Measurements from ENCODE around the gene SLC7A8.

Gene SLC7A8

DNA sequence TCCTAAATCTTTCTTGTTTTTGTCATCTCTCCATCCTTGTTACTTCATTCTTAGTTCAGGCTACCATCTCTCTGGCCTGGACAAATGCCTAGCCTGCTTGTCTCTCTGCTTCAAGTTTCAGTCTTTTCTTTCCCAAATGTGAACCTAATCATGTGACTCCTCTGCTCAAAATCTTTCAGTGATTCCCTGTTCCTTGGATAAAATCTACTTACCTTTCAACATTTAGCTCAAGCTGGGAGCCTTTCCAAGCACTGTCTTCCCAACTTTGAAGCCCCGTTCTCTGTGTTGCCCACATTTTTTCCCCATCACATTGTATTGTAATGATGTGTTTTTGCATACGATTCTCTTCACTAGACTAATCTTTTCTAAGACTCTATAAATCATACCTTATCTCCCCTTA lies 24.7 kb downstream of the SLC7A8 start:
- no peak for DNase-seq (ENCODE audit: low spot score)

DNA sequence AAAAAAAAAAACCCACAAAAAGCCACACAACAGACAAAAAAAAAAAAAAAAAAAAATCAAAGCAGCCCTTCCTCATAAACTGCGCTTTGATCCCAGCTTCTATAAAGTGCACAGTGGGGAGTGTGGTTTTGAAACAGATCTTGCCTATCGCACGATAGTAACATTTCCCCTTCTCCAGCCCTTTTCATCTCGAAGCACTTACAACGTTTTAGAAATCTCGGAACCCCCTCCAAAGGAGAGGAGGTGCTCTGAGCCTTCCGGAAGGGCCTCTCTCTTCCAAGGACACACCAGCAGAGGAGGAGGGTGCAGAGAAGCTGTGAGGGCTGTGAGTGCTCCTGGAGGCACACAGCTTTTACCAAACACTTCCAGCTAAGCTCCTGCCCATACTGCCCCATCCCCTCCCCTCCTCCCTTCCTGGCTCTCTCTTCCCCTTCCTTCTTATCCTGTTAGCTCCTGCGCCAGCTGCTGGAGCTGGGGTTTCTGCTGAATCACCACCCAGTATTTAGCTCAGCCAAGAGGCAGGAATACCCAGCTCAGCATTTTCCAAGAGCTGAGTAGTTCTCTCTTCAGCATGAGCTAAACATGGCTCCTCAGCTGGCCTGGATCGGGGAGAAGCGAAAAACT lies 28.4 kb downstream of the SLC7A8 start:
- no peak for DNase-seq (ENCODE audit: low spot score)

DNA sequence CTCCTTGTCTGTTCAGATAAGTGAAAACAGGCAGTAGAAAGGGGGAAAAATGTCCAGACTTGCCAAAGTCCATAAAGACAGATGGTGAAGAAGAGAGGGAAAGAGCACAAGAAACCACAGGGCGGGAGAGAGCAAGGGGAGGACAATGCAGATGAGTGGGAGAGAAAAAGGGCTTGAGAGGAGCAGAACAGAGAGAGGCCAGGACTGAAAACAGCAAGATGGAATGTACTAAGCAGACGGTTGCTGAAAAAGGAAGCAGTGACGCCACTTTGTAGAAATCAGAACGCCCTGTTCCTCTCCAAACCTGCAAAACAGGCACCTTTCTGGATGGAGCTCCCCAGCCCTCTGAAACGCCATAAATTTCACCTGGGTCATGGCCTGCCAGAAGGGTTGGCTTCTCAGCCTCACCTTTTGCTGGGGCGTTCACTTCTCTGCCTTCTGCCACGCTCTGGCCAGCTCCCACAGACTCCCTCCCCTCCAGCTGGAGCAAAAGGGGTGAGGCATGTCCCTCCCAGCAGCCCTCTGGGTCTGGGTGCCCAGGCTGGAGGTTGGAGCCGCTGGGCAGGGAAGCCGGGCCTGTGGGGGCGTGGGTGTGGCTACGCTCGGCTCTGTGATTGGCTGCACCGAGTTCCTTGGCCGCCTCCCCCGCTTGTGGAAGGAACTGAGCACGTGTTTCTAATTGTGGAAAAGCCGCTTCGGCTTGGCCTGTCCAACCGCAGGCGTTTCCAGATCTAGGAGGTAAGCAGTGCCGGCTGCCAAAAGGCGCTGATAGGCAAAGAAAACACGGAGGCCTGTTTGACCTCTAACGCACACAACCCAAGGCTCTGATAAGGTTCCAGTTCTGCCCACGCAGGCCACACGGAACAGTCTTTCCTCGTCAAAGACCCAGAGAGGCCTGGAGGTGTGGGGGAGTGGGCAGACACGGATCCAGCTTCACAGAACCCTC lies 29.3 kb downstream of the SLC7A8 start:
- DNase-seq (ENCODE audit: low spot score): no peak

DNA sequence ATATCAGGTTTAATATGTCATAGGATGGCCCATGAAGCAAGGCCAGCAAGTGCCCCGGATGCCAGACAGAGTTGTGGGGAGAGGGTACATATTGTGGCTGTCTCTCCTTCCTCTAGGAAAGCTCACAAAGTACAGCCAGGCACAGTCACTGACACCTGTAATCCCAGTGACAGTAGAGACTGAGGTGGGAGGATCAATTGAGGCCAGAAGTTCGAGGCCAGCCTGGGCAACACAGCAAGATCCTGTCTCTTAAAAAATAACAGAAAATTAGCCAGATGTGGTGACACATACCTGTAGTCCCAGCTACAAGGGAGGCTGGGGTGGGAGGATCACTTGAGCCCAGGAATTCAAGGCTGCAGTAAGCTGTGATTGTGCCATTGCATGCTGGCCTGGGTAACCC lies 32.1 kb downstream of the SLC7A8 start:
- no peak for DNase-seq (ENCODE audit: low spot score)

DNA sequence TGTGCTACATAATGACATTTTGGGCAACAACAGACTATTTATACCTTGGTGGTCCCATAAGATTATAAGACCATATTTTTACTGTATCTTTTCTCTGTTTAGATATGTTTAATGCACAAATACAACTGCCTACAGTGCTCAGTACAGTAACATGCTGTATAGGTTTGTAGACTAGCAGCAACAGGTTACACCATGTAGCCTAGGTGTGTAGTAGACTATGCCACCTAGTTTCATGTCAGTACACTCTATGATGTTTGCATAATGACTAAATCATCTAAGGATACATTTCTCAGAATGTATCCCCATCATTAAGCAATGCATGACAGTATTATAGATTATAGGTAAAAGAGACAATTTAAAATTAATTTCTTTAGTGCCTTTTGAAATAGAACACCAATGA lies 33.7 kb downstream of the SLC7A8 start:
- DNase-seq (ENCODE audit: low spot score): no peak

DNA sequence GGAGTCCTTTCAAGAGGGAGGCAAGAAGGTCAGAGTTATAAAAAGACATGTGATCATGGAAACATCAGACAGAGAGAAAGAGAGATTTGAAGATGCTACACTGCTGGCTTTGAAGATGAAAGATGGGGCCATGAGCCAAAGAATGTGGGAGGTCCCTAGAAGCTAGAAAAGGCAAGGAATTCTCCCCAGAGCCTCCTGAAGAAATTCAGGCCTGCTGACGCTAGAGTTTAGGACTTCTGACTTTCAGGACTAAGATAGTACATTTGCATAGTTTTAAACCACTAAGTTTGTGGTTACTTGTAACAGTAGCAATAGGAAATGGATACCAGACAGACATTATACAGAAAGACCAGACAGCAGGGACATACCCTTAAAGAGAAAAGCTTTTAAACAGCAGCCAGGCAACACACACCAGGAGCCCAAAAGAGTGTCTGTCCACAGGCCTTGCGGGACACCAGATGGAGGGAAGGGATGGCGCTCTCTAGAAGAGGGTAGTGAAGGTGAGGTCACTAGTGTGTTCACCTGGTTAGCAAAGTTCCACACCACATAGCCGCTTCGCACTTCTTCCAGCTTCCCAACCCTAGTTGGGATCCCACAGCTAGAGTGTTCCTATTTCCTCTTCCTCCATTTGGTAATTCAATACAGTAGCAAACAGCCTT lies 34.7 kb downstream of the SLC7A8 start:
- DNase-seq (ENCODE audit: low spot score): no peak

DNA sequence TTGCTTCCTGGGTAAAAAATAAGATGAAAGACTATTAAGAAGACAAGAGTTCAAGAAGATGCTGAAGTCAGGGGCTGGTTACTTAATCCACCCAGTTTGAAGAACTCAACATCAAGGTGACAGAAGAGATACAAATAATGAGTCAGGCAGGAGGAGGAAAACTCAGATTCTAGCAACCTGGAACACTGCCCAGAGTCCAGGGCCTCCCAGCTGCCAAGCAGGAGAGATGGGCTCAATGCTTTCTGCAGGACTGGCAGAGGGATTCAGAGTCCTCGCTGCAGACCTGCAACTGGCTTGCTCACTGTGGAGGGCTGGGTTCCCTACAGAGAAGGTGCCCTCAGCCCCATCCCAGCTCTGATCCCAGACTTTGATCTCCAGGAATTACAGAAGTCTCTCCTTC lies 35.8 kb downstream of the SLC7A8 start:
- no peak for DNase-seq (ENCODE audit: low spot score)

DNA sequence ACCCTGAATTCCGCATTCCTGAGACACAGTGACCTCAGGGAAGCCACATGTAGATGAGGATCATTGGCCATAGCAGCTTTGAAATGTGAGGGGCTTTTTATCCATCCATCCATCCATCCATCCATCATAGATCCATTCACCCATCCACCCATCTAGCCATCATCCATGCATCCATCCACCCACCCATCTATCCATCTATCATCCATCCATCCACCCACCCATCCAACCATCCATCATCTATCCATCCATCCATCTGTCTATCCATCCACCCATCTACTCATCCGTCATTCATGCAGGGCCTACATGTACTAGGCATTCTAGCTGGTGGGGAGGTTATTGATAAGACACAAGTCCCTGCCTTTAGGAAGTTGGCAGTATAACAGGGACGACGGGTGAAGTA lies 36.5 kb downstream of the SLC7A8 start:
- no peak for DNase-seq (ENCODE audit: low spot score)

DNA sequence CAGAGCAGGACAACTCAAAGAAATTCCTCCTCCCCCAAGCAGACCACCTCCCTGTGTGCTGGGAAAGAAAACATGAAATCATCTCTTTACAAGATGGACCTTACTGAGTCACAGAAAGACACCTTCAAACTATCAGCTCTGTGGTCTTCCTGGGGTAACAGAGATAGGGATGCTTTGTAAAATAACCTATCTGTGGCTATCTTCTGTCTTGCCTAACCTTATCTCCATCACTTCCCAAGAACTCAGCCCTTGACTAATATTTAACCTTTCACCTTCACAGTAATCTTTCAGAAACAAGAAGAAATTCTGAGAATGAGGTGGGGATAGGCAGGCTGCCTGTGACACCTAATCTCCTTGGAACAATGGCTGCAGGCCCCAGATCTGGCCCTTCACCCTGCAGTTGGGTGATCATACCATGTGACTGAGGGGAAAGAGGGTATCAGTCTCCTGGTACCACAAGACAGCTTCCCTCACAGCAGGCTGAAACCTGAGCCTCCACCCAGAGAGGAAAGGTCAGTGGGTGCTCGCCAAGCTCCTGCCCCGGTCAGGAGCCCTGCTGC lies 37.0 kb downstream of the SLC7A8 start:
- no peak for DNase-seq (ENCODE audit: low spot score)

DNA sequence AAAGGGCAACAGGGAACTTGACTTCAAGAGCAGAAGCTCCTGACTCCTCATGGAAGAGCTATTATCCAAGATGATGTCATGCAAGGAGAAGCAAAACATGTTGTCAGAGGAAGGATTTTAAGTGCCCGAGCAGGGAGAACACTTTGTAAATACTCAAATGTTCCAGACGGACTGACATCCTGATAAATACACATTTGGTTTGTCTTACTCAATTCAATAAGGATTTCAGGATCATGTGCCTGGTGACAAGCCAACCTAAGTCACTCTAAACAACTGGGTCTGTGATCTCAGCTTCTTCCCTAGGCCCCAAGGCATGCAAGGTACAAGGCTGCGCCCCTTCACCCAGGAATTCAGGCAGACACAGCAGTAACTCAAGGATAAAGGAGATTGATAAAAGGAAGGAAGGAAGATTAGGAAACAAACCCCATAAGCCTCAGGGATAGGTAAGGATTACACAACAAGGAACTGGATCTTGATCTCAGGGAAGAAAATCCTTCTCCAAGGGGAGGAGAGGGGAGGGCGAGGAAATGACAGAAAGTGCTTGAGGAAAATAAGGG lies 37.6 kb downstream of the SLC7A8 start:
- DNase-seq (ENCODE audit: low spot score): no peak

DNA sequence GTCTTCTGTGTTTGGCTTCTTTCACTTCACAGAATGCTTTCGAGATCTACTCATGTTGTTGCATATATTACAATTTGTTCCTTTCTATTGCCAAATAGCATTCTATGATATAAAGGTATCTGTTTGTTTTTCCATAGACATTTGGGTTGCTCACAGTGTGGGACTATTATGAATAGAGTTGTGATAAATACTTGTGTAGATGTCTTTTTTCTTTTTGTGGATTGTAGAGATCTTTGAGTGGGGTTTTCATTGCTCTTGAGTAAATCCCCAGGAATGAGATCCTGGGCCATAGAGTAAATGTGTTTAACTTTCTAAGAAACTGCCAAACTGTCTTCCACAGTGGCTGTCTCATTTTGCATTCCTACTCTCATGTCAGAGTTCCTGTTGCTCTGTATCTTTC lies 39.5 kb downstream of the SLC7A8 start:
- DNase-seq (ENCODE audit: low spot score): no peak

DNA sequence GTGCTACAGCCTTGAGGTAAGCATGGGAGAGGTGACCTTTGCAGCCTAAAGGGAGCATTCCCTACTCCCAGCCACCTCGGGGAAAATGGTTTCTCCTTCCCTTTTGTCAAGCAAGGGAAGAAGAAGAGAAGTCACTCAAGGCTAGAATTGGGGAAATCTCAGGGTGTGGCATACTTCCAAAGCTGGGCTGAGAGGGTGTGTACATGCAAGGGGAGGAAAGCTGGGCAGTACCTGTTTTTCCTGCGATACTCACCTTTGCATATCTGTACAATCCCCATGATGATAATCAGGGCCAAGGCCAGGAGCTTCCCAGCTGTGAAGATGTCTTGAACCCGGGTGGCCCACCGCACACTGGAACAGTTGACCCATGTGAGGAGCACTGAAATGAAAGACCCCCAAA lies 40.6 kb downstream of the SLC7A8 start:
- DNase-seq (ENCODE audit: low spot score): no peak

DNA sequence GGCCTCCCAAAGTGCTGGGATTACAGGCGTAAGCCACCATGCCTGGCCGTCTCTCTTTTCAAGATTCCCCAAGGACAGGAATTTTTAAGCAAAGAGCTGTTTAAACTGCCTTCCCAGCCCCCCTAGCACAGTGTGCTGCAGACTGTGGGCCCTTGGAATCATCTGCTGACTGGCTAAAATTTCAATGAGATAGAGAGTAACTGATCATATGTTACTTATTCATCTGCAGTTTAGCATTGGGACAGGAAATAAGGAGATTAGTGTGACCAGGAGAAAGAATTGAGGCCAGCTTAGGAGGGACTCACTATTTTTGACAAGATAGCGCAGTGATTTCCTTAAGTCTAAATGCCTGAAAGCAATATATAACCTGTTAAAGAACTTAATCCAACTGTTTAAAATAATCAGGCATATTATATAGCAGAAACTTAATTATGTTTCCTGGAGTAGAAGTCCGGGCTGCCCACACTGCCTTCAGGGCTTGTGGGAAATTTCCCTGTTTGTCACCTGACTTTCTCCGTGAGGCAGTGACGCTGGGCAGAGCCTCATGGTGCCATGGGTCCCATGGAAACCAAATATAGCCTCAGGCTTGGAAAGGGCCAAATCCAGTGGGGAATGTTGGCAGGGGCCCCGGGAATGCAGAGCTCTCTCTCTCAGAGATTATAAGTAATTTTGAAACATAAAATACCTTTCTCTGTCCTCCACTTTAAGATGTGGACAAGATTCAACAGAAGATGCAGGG lies 41.6 kb downstream of the SLC7A8 start:
- no peak for DNase-seq (ENCODE audit: low spot score)

DNA sequence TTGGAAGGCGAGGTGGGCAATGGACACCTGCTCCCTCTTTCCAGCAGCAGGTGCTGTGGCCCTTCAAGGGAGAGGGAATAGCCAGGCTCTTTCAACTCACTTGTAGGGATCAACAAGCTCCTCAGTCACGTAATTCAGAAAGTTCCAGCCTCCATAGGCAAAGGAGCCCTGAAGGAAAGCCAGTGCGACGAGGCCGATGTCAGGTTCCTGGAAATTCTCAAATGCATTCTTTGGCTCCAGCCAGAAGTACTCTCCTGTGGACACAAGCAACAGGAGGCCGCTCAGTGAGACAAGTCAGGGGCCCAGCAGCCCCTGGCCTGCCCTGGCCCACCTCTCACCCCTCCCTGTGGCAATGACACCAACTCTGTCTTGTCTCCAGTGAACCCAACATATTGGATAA lies 43.1 kb downstream of the SLC7A8 start:
- DNase-seq (ENCODE audit: low spot score): no peak

DNA sequence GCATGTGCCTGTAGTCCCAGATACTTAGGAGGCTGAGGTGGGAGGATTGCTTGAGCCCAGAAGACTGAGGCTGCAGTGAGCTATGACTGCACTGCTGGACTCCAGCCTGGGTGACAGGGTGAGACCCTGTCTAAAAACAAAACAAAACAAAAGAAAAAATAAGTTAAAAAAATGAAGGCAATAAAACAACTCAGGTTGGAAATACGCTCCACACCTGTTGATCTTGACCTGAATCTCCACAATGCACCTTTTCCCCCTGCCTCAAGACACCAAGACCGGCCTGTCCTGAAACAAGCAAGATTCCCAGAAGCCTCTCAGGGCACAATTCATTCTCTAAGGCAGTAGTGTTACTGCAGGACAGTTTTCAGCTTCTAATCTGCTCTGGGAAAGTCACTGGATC lies 43.6 kb downstream of the SLC7A8 start:
- no peak for DNase-seq (ENCODE audit: low spot score)

DNA sequence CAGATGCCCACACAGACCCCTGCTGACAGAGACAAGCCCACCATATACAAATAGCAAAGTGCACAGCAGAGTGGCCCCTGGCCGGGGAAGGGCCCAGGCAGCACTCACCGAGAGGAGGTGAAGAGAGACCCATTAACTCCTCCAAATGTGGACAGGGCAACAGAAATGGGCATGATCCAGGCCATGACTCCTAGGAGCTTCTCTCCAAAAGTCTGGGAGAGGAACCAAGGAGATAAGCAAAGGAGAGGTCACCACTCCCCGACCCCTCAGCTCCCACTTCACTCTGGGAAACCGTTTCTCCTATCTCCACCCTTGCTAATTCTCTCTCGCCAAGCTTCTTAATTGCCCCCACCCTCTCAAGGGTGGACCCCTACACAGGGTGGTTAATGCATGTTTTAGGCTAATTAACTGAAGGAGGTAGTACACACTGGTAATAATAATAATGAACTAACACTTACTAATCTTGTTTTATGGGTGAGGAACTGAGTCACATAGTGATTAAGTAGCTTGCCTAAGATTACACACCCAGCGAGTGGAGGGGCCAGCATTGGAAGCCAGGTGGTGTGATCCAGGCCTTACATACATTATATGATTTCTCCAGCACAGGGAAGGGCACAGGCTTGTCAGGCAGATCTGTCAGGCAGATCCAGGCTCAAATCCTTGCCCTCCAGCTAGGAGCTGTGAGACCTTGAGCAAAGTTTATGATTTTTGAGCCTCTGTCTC lies 45.5 kb downstream of the SLC7A8 start:
- no peak for DNase-seq (ENCODE audit: low spot score)

DNA sequence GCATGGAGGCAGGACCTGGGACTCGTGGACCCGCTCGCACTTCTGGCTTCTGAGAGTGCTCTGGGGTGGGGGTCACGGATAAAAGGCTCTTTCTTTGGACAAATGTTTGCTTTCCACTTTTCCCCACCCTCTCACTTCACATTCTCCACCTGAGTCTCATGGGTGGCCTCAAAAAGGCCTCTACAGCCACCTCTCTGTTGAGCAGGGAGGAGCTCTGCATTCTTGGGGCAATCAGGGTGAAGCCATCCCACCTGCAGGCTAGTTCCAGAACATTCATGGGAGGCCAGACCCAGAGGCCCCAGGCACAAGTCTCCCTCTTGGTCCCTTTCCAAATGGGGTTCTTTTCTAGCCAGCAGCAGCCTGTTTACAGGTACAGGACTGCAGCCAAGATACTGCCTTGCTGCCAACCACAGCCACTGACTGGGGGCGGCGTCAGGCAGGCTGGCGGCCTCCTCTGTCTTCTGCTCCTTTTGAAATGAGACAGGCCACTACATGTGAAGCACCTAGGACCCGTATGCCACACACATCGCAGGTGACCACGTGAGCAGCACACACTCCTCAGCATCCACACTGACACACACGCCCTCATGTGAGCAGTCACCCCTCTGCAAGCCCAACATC lies 46.2 kb downstream of the SLC7A8 start:
- no peak for DNase-seq (ENCODE audit: low spot score)

DNA sequence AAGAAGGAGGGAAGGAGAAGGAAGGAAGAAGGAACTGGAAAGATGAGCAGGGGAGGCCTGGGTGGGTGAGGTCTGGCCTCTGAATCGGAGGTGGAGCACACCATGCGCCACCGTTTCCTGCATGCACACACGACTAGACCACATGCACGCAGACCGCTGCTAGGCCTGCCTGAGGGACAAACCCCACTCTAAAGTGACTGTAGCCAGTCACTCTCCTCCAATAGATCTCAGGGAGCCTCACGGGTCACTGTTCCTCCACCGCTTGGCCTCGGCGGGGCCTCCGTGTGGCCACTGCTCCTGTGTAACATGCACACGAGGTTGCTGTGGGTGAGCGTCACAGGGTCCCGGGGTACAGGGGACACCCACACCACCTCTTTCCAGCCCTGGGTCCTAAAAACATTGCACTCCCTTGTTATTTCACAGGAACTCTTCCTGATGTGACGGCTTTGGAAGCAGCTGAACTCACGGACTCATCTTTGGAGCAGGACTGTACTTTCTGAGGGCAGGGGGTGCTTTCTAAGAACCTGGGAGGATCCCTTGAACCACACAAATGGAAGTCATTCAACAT lies 46.8 kb downstream of the SLC7A8 start:
- no peak for DNase-seq (ENCODE audit: low spot score)

DNA sequence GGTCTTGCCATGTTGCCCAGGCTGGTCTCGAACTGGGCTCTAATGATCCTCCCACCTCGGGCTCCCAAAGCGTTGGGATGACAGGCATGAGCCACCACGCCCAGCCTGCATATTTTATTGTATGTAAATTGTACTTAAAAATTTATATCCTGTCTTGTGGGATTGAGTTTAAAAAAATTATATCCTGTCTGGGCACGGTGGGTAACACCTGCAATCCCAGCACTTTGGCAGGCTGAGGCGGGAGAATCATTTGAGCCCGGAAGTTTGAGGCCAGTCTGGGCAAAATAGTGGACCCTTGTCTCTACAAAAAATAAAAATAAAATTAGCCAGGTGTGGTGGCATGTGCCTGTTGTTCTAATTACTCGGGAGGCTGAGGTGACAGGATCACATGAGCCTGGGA lies 50.5 kb downstream of the SLC7A8 start:
- no peak for DNase-seq (ENCODE audit: low spot score)

DNA sequence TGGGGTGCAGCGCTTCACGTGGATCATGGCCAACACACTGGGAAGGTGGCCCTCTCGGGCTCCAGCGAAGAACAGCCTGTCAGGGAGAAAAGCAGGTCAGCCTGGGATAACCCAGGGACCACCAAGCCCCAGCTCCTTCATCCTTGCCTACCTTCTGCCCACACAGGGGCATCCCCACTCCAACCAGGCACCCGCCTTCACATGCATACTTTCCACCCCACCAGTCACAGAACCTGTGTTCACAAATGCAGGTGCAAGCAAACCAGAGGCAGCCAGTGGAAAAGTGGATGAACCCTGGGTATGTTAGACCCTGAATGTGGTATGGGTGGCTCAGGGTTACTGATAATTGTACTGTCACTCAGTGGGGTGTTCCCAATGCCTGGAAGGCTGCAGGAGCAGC lies 52.0 kb downstream of the SLC7A8 start:
- DNase-seq (ENCODE audit: low spot score): no peak

Measured in HuH-7.5 (cell line).